PC-9 (cell line): ENCODE results near the gene RAB43.

Experiments
- CTCF ChIP-seq: fragments of 200-600 bp; sonication (generic); conservative IDR thresholded peaks from 2 replicates; pipeline ENCODE4 v1.6.1; 2017; ENCODE audit warnings: mixed run types, antibody characterized with exemption, mild to moderate bottlenecking, moderate library complexity
- EZH2 ChIP-seq: fragments of 200-600 bp; sonication (generic); IDR thresholded peaks from 2 replicates; pipeline ENCODE4 v1.8.0; 2017; ENCODE audit warnings: antibody characterized with exemption, low read depth

GRCh38 chr3:129106866-129107565 lies 14.6 kb downstream of the RAB43 start:
- TF ChIP-seq CTCF (no peak), EZH2 (no peak)
